DOHH2 (cell line): Measurements from ENCODE around the gene STUB1.

Experiments used
- H3F3A ChIP-seq: fragments of 200-600 bp; sonication (generic), shearing (Covaris generic); 2 replicates; pipeline ENCODE4 v1.6.0; 2016; ENCODE audit warnings: antibody characterized with exemption, mild to moderate bottlenecking; ENCODE audit not compliant: control insufficient read depth, insufficient read depth
- H3K27ac ChIP-seq: fragments of 200-600 bp; sonication (generic); 2 replicates; pipeline ENCODE4 v1.5.1; 2014; ENCODE audit warnings: low read depth, mild to moderate bottlenecking, low read length, moderate library complexity
- H3K27me3 ChIP-seq: fragments of 200-600 bp; sonication (generic); 2 replicates; pipeline ENCODE4 v1.6.1; 2014; ENCODE audit warnings: mild to moderate bottlenecking, low read length, mixed read lengths; ENCODE audit not compliant: control insufficient read depth
- H3K36me3 ChIP-seq: fragments of 200-600 bp; sonication (generic); 2 replicates; pipeline ENCODE4 v1.6.1; 2014; ENCODE audit warnings: mild to moderate bottlenecking, low read length, moderate library complexity, mixed read lengths; ENCODE audit not compliant: control insufficient read depth
- H3K4me1 ChIP-seq: fragments of 200-600 bp; sonication (generic); 2 replicates; pipeline ENCODE4 v1.6.1; 2014; ENCODE audit warnings: mild to moderate bottlenecking, low read length, mixed read lengths; ENCODE audit not compliant: control insufficient read depth
- H3K4me2 ChIP-seq: fragments of 200-600 bp; sonication (generic); 2 replicates; pipeline ENCODE4 v1.6.0; 2014; ENCODE audit warnings: mild to moderate bottlenecking, low read length, moderate library complexity
- H3K4me3 ChIP-seq: fragments of 200-600 bp; sonication (generic); 2 replicates; pipeline ENCODE4 v1.5.1; 2014; ENCODE audit warnings: mild to moderate bottlenecking, low read length, mixed read lengths
- H3K79me2 ChIP-seq: fragments of 200-600 bp; sonication (generic); 2 replicates; pipeline ENCODE4 v1.6.1; 2014; ENCODE audit warnings: mild to moderate bottlenecking, low read length, mixed read lengths; ENCODE audit not compliant: control insufficient read depth
- H3K9me2 ChIP-seq: fragments of 200-600 bp; sonication (generic); replicated peaks from 2 replicates; pipeline ENCODE4 v1.6.1; 2014; ENCODE audit warnings: mild to moderate bottlenecking, low read length, mixed read lengths; ENCODE audit not compliant: control insufficient read depth
- H3K9me3 ChIP-seq: fragments of 200-600 bp; sonication (generic); 2 replicates; pipeline ENCODE4 v1.6.1; 2014; ENCODE audit warnings: antibody characterized with exemption, low read length, mixed read lengths; ENCODE audit not compliant: control insufficient read depth, insufficient read depth
- H4K20me1 ChIP-seq: fragments of 200-600 bp; sonication (generic); 2 replicates; pipeline ENCODE4 v1.6.0; 2014; ENCODE audit warnings: low read depth, mild to moderate bottlenecking, antibody characterized with exemption, low read length, moderate library complexity; ENCODE audit not compliant: control insufficient read depth, insufficient read depth
- CTCF ChIP-seq: fragments of 200-600 bp; sonication (generic); IDR thresholded peaks from one replicate; pipeline ENCODE4 v1.5.1; 2014; ENCODE audit warnings: antibody characterized with exemption, mild to moderate bottlenecking, low read depth, low read length; ENCODE audit not compliant: poor library complexity, severe bottlenecking
- EZH2phosphoT487 ChIP-seq: fragments of 200-600 bp; sonication (generic); IDR thresholded peaks from 2 replicates; pipeline ENCODE4 v1.6.1; 2017; ENCODE audit warnings: borderline replicate concordance, mild to moderate bottlenecking, antibody characterized with exemption, low read length, moderate library complexity, mixed read lengths

Gene STUB1

GRCh38 chr16:704552-705380 is 24.6 kb downstream of the STUB1 start:
- H3K27ac ChIP-seq = no peak overlapping the region
- peaks cover 71% of the 10 kb centered on the region for H3K27me3 ChIP-seq
- no peaks in the 10 kb centered on the region for H3K36me3 ChIP-seq
- no peak overlapping the region for H3K4me3 ChIP-seq
- H3K4me1 ChIP-seq = no peaks in the 10 kb centered on the region
- H4K20me1 ChIP-seq = no peaks in the 10 kb centered on the region
- no peak for TF ChIP-seq EZH2phosphoT487
- no peak for TF ChIP-seq CTCF
- H3K4me2 ChIP-seq = no peak overlapping the region
- H3F3A ChIP-seq = no peaks in the 10 kb centered on the region
- H3K79me2 ChIP-seq = no peaks in the 10 kb centered on the region
- no peaks in the 10 kb centered on the region for H3K9me3 ChIP-seq
- no peaks in the 10 kb centered on the region for H3K9me2 ChIP-seq

GRCh38 chr16:705431-706188 is 25.4 kb downstream of the STUB1 start, which contains the start of gene FBXL16:
Gene FBXL16 (minus strand): TSS chr16:705801. CDS start chr16:697405, 8,396 bp downstream.
- Histone ChIP-seq H3K4me3 (no peak within 1 kb of the TSS), H3K9me2 (no peaks in the 10 kb centered on the region), H3K9me3 (no peaks in the 10 kb centered on the region), H4K20me1 (no peaks in the 10 kb centered on the region), H3K36me3 (no peaks in the 10 kb centered on the region), H3K27ac (no peak within 1 kb of the TSS), H3K79me2 (no peaks in the 10 kb centered on the region), H3K4me1 (no peaks in the 10 kb centered on the region), H3F3A (no peaks in the 10 kb centered on the region), H3K27me3 (peaks cover 71% of the 10 kb centered on the region), H3K4me2 (no peak within 1 kb of the TSS)
- no peak for TF ChIP-seq EZH2phosphoT487
- TF ChIP-seq CTCF = no peak

DNA sequence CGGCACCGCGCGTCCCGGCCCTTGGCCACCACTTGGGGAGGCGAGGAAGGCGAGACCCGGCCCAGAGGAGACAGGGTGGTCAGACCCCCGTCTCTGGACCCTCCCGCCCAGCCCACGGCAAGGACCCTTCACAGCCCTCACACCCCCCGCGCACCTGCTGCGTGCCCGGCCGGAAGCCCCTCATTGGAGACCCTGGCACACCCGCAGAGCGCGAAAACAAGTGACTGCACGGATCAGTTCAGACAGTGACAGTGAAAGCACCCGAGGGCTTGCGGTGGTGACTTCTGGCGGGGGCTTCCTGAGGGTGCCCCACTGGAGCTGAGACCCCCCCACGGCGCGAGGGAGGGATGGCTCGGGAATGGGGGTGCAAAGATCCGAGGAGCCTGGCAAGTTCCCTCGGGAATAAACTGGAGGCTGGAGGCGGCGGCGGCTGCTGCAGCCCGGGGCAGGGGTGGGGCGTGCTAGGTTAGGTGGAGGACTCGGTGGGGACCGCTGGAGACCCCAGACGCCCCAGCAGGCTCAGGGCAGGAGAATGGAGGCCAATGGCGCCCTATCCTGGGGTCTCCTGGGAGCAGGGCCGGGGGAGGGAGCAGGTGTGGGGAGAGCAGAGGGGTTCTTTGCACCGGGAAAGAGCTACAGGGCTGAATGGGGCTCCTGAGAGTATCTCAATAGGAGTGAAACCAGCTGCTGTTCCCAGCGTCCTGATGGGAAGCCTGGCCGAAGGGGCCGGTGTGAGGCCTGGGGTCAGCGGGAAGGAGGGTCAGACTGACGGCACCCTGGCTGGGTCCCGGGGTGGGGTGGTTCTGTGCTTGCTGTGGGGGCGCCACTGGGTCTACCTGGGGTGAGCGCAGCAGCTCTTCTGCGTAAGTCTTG is 26.2 kb downstream of the STUB1 start:
- Histone ChIP-seq H3K4me2 (no peak overlapping the region), H3K27me3 (peaks cover 71% of the 10 kb centered on the region)

More for the DNA sequence above, 26.2 kb downstream of the STUB1 start:
- no peaks in the 10 kb centered on the region for H3K9me3 ChIP-seq
- TF ChIP-seq CTCF (no peak), EZH2phosphoT487 (no peak)
- H3K4me3 ChIP-seq = no peak overlapping the region
- peaks cover 1% of the 10 kb centered on the region; the same call in 1 of the 2 replicates for H3K4me1 ChIP-seq
- H4K20me1 ChIP-seq = 0 out of 2 replicates have a peak, but pooled peaks cover 3% of the 10 kb centered on the region
- H3K9me2 ChIP-seq = no peaks in the 10 kb centered on the region
- no peak overlapping the region for H3K27ac ChIP-seq
- H3F3A ChIP-seq = no peaks in the 10 kb centered on the region
- H3K79me2 ChIP-seq = no peaks in the 10 kb centered on the region
- no peaks in the 10 kb centered on the region for H3K36me3 ChIP-seq
